ENCODE data around the gene STX3.
"Not testable (repeated sequence)": the region's sequence is repeated elsewhere in the genome, so short reads cannot be mapped to it uniquely, and the experiment has no call there.

The STX3 gene

DNA sequence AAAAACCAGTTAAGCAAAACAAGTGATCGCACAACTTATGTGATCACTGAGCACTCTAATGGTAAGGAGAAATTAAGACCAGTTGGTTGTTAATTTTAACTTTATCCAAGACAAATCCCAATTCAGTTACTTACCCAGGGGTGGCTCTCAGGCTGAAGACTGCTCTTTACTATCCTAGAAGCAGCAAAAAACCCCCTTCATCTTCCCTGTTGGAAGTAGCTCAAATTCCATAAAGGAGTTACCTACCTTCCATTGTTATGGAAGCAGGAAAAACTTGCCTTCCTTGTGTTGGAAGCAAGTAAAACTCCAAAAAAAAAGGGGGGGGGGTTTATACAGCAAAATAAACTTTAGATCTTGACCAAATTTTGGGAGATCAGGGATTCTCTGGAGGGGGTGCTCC, 60.6 kb downstream of the STX3 start:
- Histone ChIP-seq H2AFZ (ENCODE audit: low read length) (no peak overlapping the region), H3K9me2 (replicated peaks; ENCODE audit: low read depth, low read length) (no peaks in the 10 kb centered on the region), H3K4me2 (ENCODE audit: low read depth, low read length, poor library complexity, severe bottlenecking) (no peak overlapping the region), H3F3A (ENCODE audit: low read depth) (peaks cover 14% of the 10 kb centered on the region), H3K79me2 (ENCODE audit: insufficient read depth, low read length) (0 out of 2 replicates have a peak, but pooled peaks cover 16% of the 10 kb centered on the region), H3K9me3 (ENCODE audit: insufficient read depth, low read depth, low read length) (no peaks in the 10 kb centered on the region), H3K4me3 (ENCODE audit: low read length, poor library complexity, severe bottlenecking) (no peak overlapping the region), H3K36me3 (ENCODE audit: insufficient read depth, low read length) (no peaks in the 10 kb centered on the region), H3K27me3 (ENCODE audit: insufficient read depth, low read length, poor library complexity, severe bottlenecking) (no peaks in the 10 kb centered on the region), H3K4me1 (ENCODE audit: insufficient read depth, low read length, poor library complexity, severe bottlenecking) (peaks cover 74% of the 10 kb centered on the region), H3K9ac (ENCODE audit: low read depth, low read length, poor library complexity, severe bottlenecking) (peak overlapping the region; percentile 78), H4K20me1 (ENCODE audit: insufficient read depth, low read length, poor library complexity, severe bottlenecking) (no peaks in the 10 kb centered on the region)
- TF ChIP-seq EZH2phosphoT487 (IDR thresholded peaks at IDR 0.05; ENCODE audit: borderline replicate concordance) = no peak
- TF ChIP-seq, protein P1, sequence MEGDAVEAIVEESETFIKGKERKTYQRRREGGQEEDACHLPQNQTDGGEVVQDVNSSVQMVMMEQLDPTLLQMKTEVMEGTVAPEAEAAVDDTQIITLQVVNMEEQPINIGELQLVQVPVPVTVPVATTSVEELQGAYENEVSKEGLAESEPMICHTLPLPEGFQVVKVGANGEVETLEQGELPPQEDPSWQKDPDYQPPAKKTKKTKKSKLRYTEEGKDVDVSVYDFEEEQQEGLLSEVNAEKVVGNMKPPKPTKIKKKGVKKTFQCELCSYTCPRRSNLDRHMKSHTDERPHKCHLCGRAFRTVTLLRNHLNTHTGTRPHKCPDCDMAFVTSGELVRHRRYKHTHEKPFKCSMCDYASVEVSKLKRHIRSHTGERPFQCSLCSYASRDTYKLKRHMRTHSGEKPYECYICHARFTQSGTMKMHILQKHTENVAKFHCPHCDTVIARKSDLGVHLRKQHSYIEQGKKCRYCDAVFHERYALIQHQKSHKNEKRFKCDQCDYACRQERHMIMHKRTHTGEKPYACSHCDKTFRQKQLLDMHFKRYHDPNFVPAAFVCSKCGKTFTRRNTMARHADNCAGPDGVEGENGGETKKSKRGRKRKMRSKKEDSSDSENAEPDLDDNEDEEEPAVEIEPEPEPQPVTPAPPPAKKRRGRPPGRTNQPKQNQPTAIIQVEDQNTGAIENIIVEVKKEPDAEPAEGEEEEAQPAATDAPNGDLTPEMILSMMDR (conservative IDR thresholded peaks at IDR 0.05; ENCODE audit: low read length) = no peak

DNA sequence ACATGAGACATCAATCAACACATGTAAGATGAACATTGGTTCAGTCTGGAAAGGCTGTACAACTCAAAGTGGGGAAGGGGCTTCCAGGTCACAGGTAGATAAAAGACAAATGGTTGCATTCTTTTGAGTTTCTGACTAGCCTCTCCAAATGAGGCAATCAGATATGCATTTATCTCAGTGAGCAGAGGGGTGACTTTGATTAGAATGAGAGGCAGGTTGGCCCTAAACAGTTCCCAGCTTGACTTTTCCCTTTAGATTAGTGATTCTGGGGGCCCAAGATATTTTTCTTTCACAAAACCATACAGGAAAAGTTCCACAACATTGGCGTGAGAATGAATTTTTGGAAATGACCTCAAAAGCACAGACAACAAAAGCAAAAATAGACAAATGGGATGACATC, 61.3 kb downstream of the STX3 start:
- peak overlapping the region; percentile 78 for H3K9ac ChIP-seq (ENCODE audit: low read depth, low read length, poor library complexity, severe bottlenecking)
- peaks cover 73% of the 10 kb centered on the region for H3K4me1 ChIP-seq (ENCODE audit: insufficient read depth, low read length, poor library complexity, severe bottlenecking)
- H4K20me1 ChIP-seq (ENCODE audit: insufficient read depth, low read length, poor library complexity, severe bottlenecking); H3K27me3 ChIP-seq (ENCODE audit: insufficient read depth, low read length, poor library complexity, severe bottlenecking); H3K4me3 ChIP-seq (ENCODE audit: low read length, poor library complexity, severe bottlenecking); H3K9me2 ChIP-seq (replicated peaks; ENCODE audit: low read depth, low read length); H3K36me3 ChIP-seq (ENCODE audit: insufficient read depth, low read length); H3K9me3 ChIP-seq (ENCODE audit: insufficient read depth, low read depth, low read length): not testable (repeated sequence)
- H3F3A ChIP-seq (ENCODE audit: low read depth) = peaks cover 14% of the 10 kb centered on the region
- peak overlapping the region; percentile 86 for H3K4me2 ChIP-seq (ENCODE audit: low read depth, low read length, poor library complexity, severe bottlenecking)
- H3K79me2 ChIP-seq (ENCODE audit: insufficient read depth, low read length) = peaks cover 15% of the 10 kb centered on the region; the same call in 1 of the 2 replicates
- H2AFZ ChIP-seq (ENCODE audit: low read length) = 0 out of 2 replicates have a peak overlapping the region, but pooled peaks have one; percentile 11

DNA sequence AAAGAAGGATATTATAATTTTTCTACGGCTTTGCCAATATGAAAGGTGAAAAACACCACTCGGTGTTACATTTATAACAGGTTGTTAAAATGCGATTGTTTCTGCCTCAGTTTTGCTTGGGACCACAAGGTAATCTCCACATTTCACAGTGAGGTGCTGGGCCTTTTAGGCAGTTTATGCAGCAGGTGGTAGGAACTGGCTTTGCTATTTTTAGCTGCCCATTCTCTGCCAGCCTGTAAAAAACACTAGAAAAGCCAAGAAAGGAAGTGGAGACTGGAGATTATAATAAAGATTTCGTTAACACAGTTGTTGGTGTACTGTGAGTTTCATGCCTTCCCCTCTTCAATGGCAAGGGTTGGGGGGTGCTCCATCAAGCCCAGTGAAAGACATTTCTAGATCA, 63.4 kb downstream of the STX3 start:
- TF ChIP-seq, protein P1 (conservative IDR thresholded peaks at IDR 0.05; ENCODE audit: low read length) = no peak
- TF ChIP-seq EZH2phosphoT487 (IDR thresholded peaks at IDR 0.05; ENCODE audit: borderline replicate concordance) = no peak
- H3K27me3 ChIP-seq (ENCODE audit: insufficient read depth, low read length, poor library complexity, severe bottlenecking) = no peaks in the 10 kb centered on the region
- H3K9ac ChIP-seq (ENCODE audit: low read depth, low read length, poor library complexity, severe bottlenecking) = peak overlapping the region; percentile 78
- peaks cover 24% of the 10 kb centered on the region; the same call in 1 of the 2 replicates for H3K79me2 ChIP-seq (ENCODE audit: insufficient read depth, low read length)
- peak overlapping the region; percentile 86 for H3K4me2 ChIP-seq (ENCODE audit: low read depth, low read length, poor library complexity, severe bottlenecking)
- H3K9me3 ChIP-seq (ENCODE audit: insufficient read depth, low read depth, low read length) = no peaks in the 10 kb centered on the region
- no peak overlapping the region for H2AFZ ChIP-seq (ENCODE audit: low read length)
- peak overlapping the region; percentile 69 for H3K4me3 ChIP-seq (ENCODE audit: low read length, poor library complexity, severe bottlenecking)
- peaks cover 80% of the 10 kb centered on the region for H3K4me1 ChIP-seq (ENCODE audit: insufficient read depth, low read length, poor library complexity, severe bottlenecking)
- no peaks in the 10 kb centered on the region for H3K36me3 ChIP-seq (ENCODE audit: insufficient read depth, low read length)
- no peaks in the 10 kb centered on the region for H3K9me2 ChIP-seq (replicated peaks; ENCODE audit: low read depth, low read length)
- H4K20me1 ChIP-seq (ENCODE audit: insufficient read depth, low read length, poor library complexity, severe bottlenecking) = no peaks in the 10 kb centered on the region
- peaks cover 14% of the 10 kb centered on the region for H3F3A ChIP-seq (ENCODE audit: low read depth)

DNA sequence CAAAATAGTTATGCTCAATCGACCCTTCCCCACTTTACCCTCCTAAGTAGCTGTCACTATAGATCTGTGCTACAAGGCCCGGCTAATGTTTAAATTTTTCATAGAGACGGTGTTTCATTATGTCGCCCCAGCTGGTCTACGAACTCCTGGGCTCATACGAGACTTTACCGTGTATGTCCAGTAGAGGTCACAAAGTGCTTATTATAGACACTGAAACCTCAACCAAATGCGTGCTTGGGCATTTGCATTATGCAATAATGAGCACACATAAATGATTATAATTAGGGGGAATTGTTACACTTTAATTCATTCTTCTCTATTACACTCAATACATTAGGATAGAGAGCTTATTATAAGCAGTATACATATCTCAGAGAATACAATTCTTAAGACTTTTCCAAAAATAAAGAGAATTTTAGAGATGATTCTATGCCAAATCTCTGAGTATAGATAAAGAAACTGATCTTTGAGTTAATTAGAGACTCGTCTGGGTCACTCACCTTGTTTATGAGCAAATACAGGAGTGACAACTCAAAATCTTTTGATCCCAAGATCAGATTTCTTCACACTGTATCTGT, 67.9 kb downstream of the STX3 start:
- Histone ChIP-seq H2AFZ (ENCODE audit: low read length) (peak overlapping the region; percentile 72), H3K4me2 (ENCODE audit: low read depth, low read length, poor library complexity, severe bottlenecking) (peak overlapping the region; percentile 72), H3K36me3 (ENCODE audit: insufficient read depth, low read length) (no peaks in the 10 kb centered on the region), H3K4me3 (ENCODE audit: low read length, poor library complexity, severe bottlenecking) (peak overlapping the region; percentile 58), H3K9ac (ENCODE audit: low read depth, low read length, poor library complexity, severe bottlenecking) (peak overlapping the region; percentile 67), H3K79me2 (ENCODE audit: insufficient read depth, low read length) (peaks cover 24% of the 10 kb centered on the region; the same call in 1 of the 2 replicates), H3K9me3 (ENCODE audit: insufficient read depth, low read depth, low read length) (no peaks in the 10 kb centered on the region), H3K9me2 (replicated peaks; ENCODE audit: low read depth, low read length) (no peaks in the 10 kb centered on the region), H3F3A (ENCODE audit: low read depth) (peaks cover 10% of the 10 kb centered on the region), H3K4me1 (ENCODE audit: insufficient read depth, low read length, poor library complexity, severe bottlenecking) (peaks cover 37% of the 10 kb centered on the region), H4K20me1 (ENCODE audit: insufficient read depth, low read length, poor library complexity, severe bottlenecking) (no peaks in the 10 kb centered on the region), H3K27me3 (ENCODE audit: insufficient read depth, low read length, poor library complexity, severe bottlenecking) (no peaks in the 10 kb centered on the region)
- TF ChIP-seq, protein P1 (conservative IDR thresholded peaks at IDR 0.05; ENCODE audit: low read length) = peak; percentile 86
- TF ChIP-seq EZH2phosphoT487 (IDR thresholded peaks at IDR 0.05; ENCODE audit: borderline replicate concordance) = no peak
